Stimulated activated naive B cell treated with anti-CD40 and anti-IgM and Interleukin-4, amounts not matched to agents 10 μg/mL and 1 μg/mL and 100 μg/mL, for 72 hours (primary cell): ENCODE results near the gene RNF213.

ENCODE experiments used
- ATAC-seq, 2 donors: fragments of 150-1000 bp; cut with Tn5 transposase; replicated peaks; 2 replicates each; pipeline ENCODE4 v1.10.0; 2021; ENCODE audit warnings: moderate library complexity in 1 of 2
- DNase-seq: peaks from one replicate; pipeline ENCODE4 v3.0.0; 2021
- H3K27ac Mint-ChIP-seq: one replicate; pipeline ENCODE4 v1.8.0; 2022; ENCODE audit warnings: mild to moderate bottlenecking, mixed read lengths
- H3K27me3 Mint-ChIP-seq, 2 donors: one replicate each; pipeline ENCODE4 v1.8.0; 2022; ENCODE audit warnings: mixed read lengths in 2 of 2
- H3K36me3 Mint-ChIP-seq, 2 donors: one replicate each; pipeline ENCODE4 v1.8.0; 2022; ENCODE audit warnings: mixed read lengths in 2 of 2, mild to moderate bottlenecking in 1 of 2
- H3K4me1 Mint-ChIP-seq, 2 donors: one replicate each; pipeline ENCODE4 v1.8.0; 2022; ENCODE audit warnings: mixed read lengths in 2 of 2, mild to moderate bottlenecking in 1 of 2
- H3K4me3 Mint-ChIP-seq, 2 donors: one replicate each; pipeline ENCODE4 v1.8.0; 2022; ENCODE audit warnings: mild to moderate bottlenecking in 2 of 2, mixed read lengths in 2 of 2, moderate library complexity in 1 of 2
- H3K9me3 Mint-ChIP-seq, 2 donors: one replicate each; pipeline ENCODE4 v1.8.0; 2022; ENCODE audit warnings: mixed read lengths in 2 of 2, mild to moderate bottlenecking in 1 of 2

Gene RNF213

GRCh38 chr17:80348551-80349150 lies 88.0 kb downstream of the RNF213 start:
- H3K27me3 Mint-ChIP-seq: no peaks in the 10 kb centered on the region
- peak overlapping the region; percentile 47 for H3K27ac Mint-ChIP-seq
- peaks cover 61 to 87% of the 10 kb centered on the region in 2 donors for H3K36me3 Mint-ChIP-seq
- ATAC-seq (no peak), DNase-seq (no peak)
- no peaks in the 10 kb centered on the region for H3K9me3 Mint-ChIP-seq
- peak overlapping the region; percentile 22 to 54 for H3K4me3 Mint-ChIP-seq
- peaks cover 12 to 21% of the 10 kb centered on the region in 2 donors for H3K4me1 Mint-ChIP-seq

GRCh38 chr17:80349151-80349651 lies 88.5 kb downstream of the RNF213 start:
- Mint-ChIP-seq H3K36me3 (peaks cover 63 to 88% of the 10 kb centered on the region in 2 donors), H3K4me3 (no peak overlapping the region), H3K27ac (no peak overlapping the region), H3K27me3 (no peaks in the 10 kb centered on the region), H3K4me1 (peaks cover 12 to 21% of the 10 kb centered on the region in 2 donors), H3K9me3 (no peaks in the 10 kb centered on the region)
- ATAC-seq (peak; percentile 87 to 95), DNase-seq (peak; percentile 8)

- no peak for ATAC-seq
- no peaks in the 10 kb centered on the region for H3K27me3 Mint-ChIP-seq
- H3K27ac Mint-ChIP-seq: peak overlapping the region; percentile 33
- H3K36me3 Mint-ChIP-seq: peaks cover 61 to 85% of the 10 kb centered on the region in 2 donors
- no peaks in the 10 kb centered on the region for H3K9me3 Mint-ChIP-seq
- H3K4me1 Mint-ChIP-seq: peaks cover 12 to 21% of the 10 kb centered on the region in 2 donors
- H3K4me3 Mint-ChIP-seq: peak overlapping the region; percentile 23 to 48
- DNase-seq: no peak
Observed at GRCh38 chr17:80349751-80350150, 89.1 kb downstream of the RNF213 start.

GRCh38 chr17:80352216-80352895 lies 91.7 kb downstream of the RNF213 start:
- Mint-ChIP-seq H3K9me3 (no peaks in the 10 kb centered on the region), H3K4me3 (no peak overlapping the region), H3K27ac (no peak overlapping the region), H3K36me3 (peaks cover 53 to 80% of the 10 kb centered on the region in 2 donors), H3K4me1 (peaks cover 12 to 21% of the 10 kb centered on the region in 2 donors), H3K27me3 (no peaks in the 10 kb centered on the region)
- ATAC-seq (no peak), DNase-seq (no peak)

GRCh38 chr17:80352991-80353665 lies 92.5 kb downstream of the RNF213 start:
- Mint-ChIP-seq H3K4me1 (peaks cover 12 to 21% of the 10 kb centered on the region in 2 donors), H3K4me3 (no peak overlapping the region), H3K27ac (no peak overlapping the region), H3K27me3 (no peaks in the 10 kb centered on the region), H3K9me3 (no peaks in the 10 kb centered on the region), H3K36me3 (peaks cover 50 to 77% of the 10 kb centered on the region in 2 donors)
- ATAC-seq: no peak
- no peak for DNase-seq

- Mint-ChIP-seq H3K4me3 (no peak overlapping the region), H3K4me1 (peaks cover 6 to 15% of the 10 kb centered on the region in 2 donors), H3K36me3 (peaks cover 49 to 74% of the 10 kb centered on the region in 2 donors), H3K27ac (no peak overlapping the region), H3K27me3 (no peaks in the 10 kb centered on the region), H3K9me3 (no peaks in the 10 kb centered on the region)
- DNase-seq: no peak
- no peak for ATAC-seq
Observed at GRCh38 chr17:80353718-80354275, 93.1 kb downstream of the RNF213 start.

- Mint-ChIP-seq H3K9me3 (no peaks in the 10 kb centered on the region), H3K27me3 (no peaks in the 10 kb centered on the region), H3K4me1 (peaks cover 3 to 9% of the 10 kb centered on the region in 2 donors), H3K27ac (no peak overlapping the region), H3K4me3 (no peak overlapping the region), H3K36me3 (peaks cover 48 to 74% of the 10 kb centered on the region in 2 donors)
- DNase-seq (no peak), ATAC-seq (no peak)
Observed at GRCh38 chr17:80354336-80354735, 93.7 kb downstream of the RNF213 start.

- H3K36me3 Mint-ChIP-seq: peaks cover 59 to 76% of the 10 kb centered on the region in 2 donors
- ATAC-seq (no peak), DNase-seq (no peak)
- no peaks in the 10 kb centered on the region for H3K27me3 Mint-ChIP-seq
- H3K4me1 Mint-ChIP-seq: no peaks in the 10 kb centered on the region
- peaks cover 2 to 5% of the 10 kb centered on the region in 2 donors for H3K9me3 Mint-ChIP-seq
- H3K27ac Mint-ChIP-seq: no peak overlapping the region
- H3K4me3 Mint-ChIP-seq: no peak overlapping the region
Observed at GRCh38 chr17:80356231-80356856, 95.7 kb downstream of the RNF213 start.

GRCh38 chr17:80358131-80358530 lies 97.5 kb downstream of the RNF213 start:
- Mint-ChIP-seq H3K27ac (no peak overlapping the region), H3K4me1 (no peaks in the 10 kb centered on the region), H3K36me3 (peaks cover 61 to 73% of the 10 kb centered on the region in 2 donors), H3K9me3 (peaks cover 3 to 5% of the 10 kb centered on the region in 2 donors), H3K27me3 (no peaks in the 10 kb centered on the region), H3K4me3 (no peak overlapping the region)
- DNase-seq (no peak), ATAC-seq (no peak)

- peaks cover 58 to 73% of the 10 kb centered on the region in 2 donors for H3K36me3 Mint-ChIP-seq
- peaks cover 3 to 5% of the 10 kb centered on the region in 2 donors for H3K9me3 Mint-ChIP-seq
- no peak overlapping the region for H3K4me3 Mint-ChIP-seq
- no peak for DNase-seq
- H3K4me1 Mint-ChIP-seq: no peaks in the 10 kb centered on the region
- H3K27me3 Mint-ChIP-seq: no peaks in the 10 kb centered on the region
- no peak for ATAC-seq
- H3K27ac Mint-ChIP-seq: no peak overlapping the region
Observed at GRCh38 chr17:80358861-80359260, 98.2 kb downstream of the RNF213 start.

- Mint-ChIP-seq H3K4me3 (no peak overlapping the region), H3K4me1 (no peaks in the 10 kb centered on the region), H3K27me3 (no peaks in the 10 kb centered on the region), H3K36me3 (peaks cover 61 to 75% of the 10 kb centered on the region in 2 donors), H3K27ac (no peak overlapping the region), H3K9me3 (peaks cover 3 to 5% of the 10 kb centered on the region in 2 donors)
- ATAC-seq: no peak
- no peak for DNase-seq
Observed at GRCh38 chr17:80359422-80360110, 98.9 kb downstream of the RNF213 start.

- DNase-seq (no peak), ATAC-seq (no peak)
- Mint-ChIP-seq H3K4me3 (no peak overlapping the region), H3K4me1 (no peaks in the 10 kb centered on the region), H3K27me3 (no peaks in the 10 kb centered on the region), H3K36me3 (peaks cover 63 to 73% of the 10 kb centered on the region in 2 donors), H3K9me3 (peaks cover 3 to 5% of the 10 kb centered on the region in 2 donors), H3K27ac (no peak overlapping the region)
Observed at GRCh38 chr17:80360396-80360795, 99.7 kb downstream of the RNF213 start.

- Mint-ChIP-seq H3K27ac (peak overlapping the region; percentile 33), H3K4me3 (no peak overlapping the region), H3K4me1 (no peaks in the 10 kb centered on the region), H3K27me3 (no peaks in the 10 kb centered on the region), H3K36me3 (peaks cover 54 to 64% of the 10 kb centered on the region in 2 donors), H3K9me3 (peaks cover 3 to 5% of the 10 kb centered on the region in 2 donors)
- no peak for DNase-seq
- no peak for ATAC-seq
Observed at GRCh38 chr17:80361495-80362220, 101.0 kb downstream of the RNF213 start.
